ENCODE results near the gene DNM1. TPM values are rescaled to one million over a fixed set of nuclear protein-coding genes. Genes with fewer than 3 reads are reported as not detected.

The DNM1 gene
- total RNA-seq, 6 donors from 2014 or later = 1.4 to 17.8 (median 7.9) TPM

DNA sequence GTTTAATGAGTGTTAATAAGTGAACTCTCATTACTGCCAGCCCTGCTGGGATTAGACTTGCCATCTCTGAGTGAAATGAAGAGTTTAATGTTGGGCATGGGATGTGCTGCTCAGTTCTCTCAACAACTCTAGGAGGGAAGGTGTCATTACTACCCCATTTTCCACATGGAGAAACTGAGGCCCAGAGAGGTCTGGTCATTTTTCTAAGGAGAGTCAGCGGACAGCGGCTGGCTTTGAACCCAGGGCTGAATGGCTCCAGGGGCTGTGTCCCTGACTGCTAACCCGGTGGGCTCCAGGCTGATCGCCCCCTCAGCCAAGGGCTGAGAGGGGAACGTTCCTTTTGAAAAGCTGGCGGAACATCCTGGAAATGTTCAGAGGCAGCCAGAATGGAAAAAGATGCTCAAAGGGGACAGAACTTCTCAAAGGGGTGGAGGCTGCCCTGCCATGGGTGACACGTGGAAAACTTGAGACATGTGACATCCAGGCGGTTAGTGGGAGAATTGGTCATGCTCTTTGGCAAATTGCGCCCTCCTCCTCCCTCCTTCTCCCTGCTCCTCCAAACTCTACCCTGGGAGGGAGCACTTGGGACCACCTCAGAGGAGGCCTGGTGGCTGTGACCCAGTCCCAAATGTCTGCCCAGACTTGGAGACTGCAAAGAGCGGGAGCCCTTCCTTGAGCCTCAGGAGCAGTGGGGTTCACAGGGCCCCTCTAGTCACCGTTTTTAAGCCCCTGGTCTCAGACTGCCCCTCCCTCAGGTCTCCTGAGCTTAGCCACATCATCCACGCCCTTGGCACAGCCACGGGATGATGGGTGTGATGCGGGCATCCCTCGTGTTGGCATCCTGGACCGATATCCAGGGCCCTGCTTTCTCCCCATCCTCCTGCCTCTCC is 28.7 kb downstream of the DNM1 start:
- no peak for DNase-seq
- Histone ChIP-seq H3K4me3 (no peak overlapping the region), H3K9me3 (no peaks in the 10 kb centered on the region), H3K27me3 (no peaks in the 10 kb centered on the region), H3K36me3 (no peaks in the 10 kb centered on the region), H3K27ac (no peak overlapping the region), H3K4me1 (no peaks in the 10 kb centered on the region)
- WGBS, 2 donors = 60 to 81% methylated on average over 15 of the region's 16 CpGs
- ATAC-seq (ENCODE audit: low FRiP score in 2 of 2) = peak; percentile 36 to 83
- no peak for TF ChIP-seq POLR2AphosphoS5 (IDR thresholded peaks at IDR 0.05)
- TF ChIP-seq EP300 (IDR thresholded peaks at IDR 0.05) = no peak
- TF ChIP-seq POLR2A (IDR thresholded peaks at IDR 0.05) = no peak
- TF ChIP-seq, protein P1, sequence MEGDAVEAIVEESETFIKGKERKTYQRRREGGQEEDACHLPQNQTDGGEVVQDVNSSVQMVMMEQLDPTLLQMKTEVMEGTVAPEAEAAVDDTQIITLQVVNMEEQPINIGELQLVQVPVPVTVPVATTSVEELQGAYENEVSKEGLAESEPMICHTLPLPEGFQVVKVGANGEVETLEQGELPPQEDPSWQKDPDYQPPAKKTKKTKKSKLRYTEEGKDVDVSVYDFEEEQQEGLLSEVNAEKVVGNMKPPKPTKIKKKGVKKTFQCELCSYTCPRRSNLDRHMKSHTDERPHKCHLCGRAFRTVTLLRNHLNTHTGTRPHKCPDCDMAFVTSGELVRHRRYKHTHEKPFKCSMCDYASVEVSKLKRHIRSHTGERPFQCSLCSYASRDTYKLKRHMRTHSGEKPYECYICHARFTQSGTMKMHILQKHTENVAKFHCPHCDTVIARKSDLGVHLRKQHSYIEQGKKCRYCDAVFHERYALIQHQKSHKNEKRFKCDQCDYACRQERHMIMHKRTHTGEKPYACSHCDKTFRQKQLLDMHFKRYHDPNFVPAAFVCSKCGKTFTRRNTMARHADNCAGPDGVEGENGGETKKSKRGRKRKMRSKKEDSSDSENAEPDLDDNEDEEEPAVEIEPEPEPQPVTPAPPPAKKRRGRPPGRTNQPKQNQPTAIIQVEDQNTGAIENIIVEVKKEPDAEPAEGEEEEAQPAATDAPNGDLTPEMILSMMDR (IDR thresholded peaks at IDR 0.05) = no peak

DNA sequence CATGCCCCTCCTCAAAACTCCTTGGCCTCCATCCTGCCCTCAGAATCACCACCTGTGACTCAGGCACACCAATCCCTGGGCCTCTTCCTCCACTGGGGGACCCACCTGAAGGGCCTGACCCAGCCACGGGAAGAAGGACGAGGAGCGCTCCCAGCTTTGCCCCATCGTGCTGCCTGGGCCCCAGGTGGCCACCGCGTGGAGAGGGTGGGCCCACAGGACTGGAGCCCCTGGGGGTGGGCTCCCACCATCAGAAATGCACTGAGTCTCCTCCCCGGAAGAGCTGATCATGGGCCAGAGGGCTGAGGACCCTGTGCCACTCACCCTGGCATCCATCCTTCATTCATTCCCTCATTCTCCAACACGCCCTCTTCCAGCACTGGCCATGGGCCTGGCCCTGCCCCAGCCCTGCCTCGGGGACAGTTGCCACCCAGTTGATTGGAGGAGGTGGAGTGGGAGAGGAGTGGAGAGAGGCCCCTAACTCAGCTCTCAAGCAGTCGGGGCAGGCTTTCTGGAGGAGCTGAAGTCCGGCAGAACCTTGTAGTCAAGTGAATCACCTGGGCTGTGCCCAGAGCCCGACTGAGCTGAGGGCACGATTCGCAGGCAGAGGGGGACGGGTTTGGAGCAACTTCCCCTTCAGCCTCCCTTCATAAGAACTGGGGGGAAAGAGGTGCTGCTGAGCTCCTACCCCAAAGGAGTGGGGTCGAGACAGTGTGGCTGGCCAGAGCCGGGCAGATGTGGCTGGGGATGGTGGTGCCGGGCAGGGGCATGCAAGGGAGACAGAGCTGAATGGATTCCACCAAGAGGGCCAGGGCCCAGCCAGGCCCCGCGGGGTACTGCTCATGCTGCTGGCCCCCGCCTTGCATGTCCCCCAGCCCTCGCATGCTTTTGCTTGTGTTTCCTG is 29.6 kb downstream of the DNM1 start:
- no peaks in the 10 kb centered on the region for H3K9me3 ChIP-seq
- peak in 1 of 2 donors; percentile 20 for ATAC-seq (ENCODE audit: low FRiP score in 2 of 2)
- H3K4me1 ChIP-seq = no peaks in the 10 kb centered on the region
- no peaks in the 10 kb centered on the region for H3K27me3 ChIP-seq
- 79 to 85% methylated on average over 15 to 21 of the region's 22 CpGs for WGBS, 2 donors
- TF ChIP-seq, protein P1 (IDR thresholded peaks at IDR 0.05) = no peak
- TF ChIP-seq POLR2AphosphoS5 (IDR thresholded peaks at IDR 0.05) = no peak
- TF ChIP-seq EP300 (IDR thresholded peaks at IDR 0.05) = no peak
- no peak for TF ChIP-seq POLR2A (IDR thresholded peaks at IDR 0.05)
- no peak overlapping the region for H3K27ac ChIP-seq
- no peak for DNase-seq
- no peak overlapping the region for H3K4me3 ChIP-seq
- no peaks in the 10 kb centered on the region for H3K36me3 ChIP-seq

DNA sequence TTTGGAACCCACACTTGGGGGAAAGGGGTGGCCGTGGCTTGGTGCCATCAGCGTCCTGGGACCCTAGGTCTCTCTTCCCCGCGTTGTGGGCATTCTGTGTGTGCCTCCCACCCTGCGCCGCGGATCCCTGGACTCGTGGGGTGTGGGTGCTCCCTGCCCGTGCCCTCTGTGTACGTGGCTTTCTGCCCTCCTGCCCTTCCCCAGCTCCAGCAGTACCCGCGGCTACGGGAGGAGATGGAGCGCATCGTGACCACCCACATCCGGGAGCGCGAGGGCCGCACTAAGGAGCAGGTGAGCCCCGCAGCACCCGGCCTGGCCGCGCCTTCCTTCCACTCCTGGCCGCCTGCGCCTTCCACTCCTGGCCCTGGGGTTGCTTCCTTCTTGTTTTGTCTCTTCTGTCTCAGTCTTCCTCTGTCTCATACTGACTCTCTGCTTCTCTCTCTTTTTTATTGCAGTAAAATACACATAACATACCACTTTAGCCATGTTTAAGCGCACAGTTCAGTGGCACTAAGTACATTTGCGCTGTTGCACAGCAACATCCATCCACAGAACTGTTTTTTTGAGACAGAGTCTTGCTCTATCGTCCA is 30.7 kb downstream of the DNM1 start:
- no peak overlapping the region for H3K27ac ChIP-seq
- H3K36me3 ChIP-seq = no peaks in the 10 kb centered on the region
- ATAC-seq (ENCODE audit: low FRiP score in 2 of 2) (no peak), DNase-seq (no peak)
- H3K4me3 ChIP-seq = no peak overlapping the region
- WGBS, 2 donors = 86 to 87% methylated on average over 27 to 28 of the region's 28 CpGs
- TF ChIP-seq POLR2AphosphoS5 (IDR thresholded peaks at IDR 0.05) (no peak), POLR2A (IDR thresholded peaks at IDR 0.05) (no peak), EP300 (IDR thresholded peaks at IDR 0.05) (no peak)
- TF ChIP-seq, protein P1 (IDR thresholded peaks at IDR 0.05) = no peak
- H3K27me3 ChIP-seq = no peaks in the 10 kb centered on the region
- no peaks in the 10 kb centered on the region for H3K9me3 ChIP-seq
- H3K4me1 ChIP-seq = no peaks in the 10 kb centered on the region

DNA sequence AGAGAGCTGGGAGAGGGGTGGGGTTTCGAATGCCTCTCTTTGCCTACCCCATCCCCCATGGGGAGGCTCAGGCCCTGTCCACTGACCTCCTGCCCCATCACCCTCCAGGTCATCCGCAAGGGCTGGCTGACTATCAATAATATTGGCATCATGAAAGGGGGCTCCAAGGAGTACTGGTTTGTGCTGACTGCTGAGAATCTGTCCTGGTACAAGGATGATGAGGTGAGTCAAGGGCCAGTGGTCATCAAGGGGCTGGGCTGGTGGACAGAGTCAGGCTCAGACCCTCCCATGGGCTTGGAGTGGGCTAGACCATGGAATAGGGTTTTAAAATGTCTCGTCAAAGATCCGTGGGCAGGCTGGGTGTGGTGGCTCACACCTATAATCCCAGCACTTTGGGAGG is 38.9 kb downstream of the DNM1 start:
- DNase-seq = no peak
- H3K27ac ChIP-seq = peak overlapping the region in 2 of 4 donors; percentile 23 to 82
- TF ChIP-seq, protein P1 (IDR thresholded peaks at IDR 0.05) = no peak
- TF ChIP-seq POLR2A (IDR thresholded peaks at IDR 0.05) (no peak), EP300 (IDR thresholded peaks at IDR 0.05) (no peak), POLR2AphosphoS5 (IDR thresholded peaks at IDR 0.05) (no peak)
- no peaks in the 10 kb centered on the region for H3K36me3 ChIP-seq
- peaks cover 15 to 31% (median 20%) of the 10 kb centered on the region in 4 donors for H3K4me1 ChIP-seq
- WGBS, 2 donors = 88 to 90% methylated on average over 4 of the region's 4 CpGs
- H3K9me3 ChIP-seq = no peaks in the 10 kb centered on the region
- no peak for ATAC-seq (ENCODE audit: low FRiP score in 2 of 2)
- no peaks in the 10 kb centered on the region for H3K27me3 ChIP-seq
- no peak overlapping the region for H3K4me3 ChIP-seq
